OCI-LY7 (cell line): ENCODE data around the gene TMEM150C. TPM values are rescaled to one million over a fixed set of nuclear protein-coding genes. Genes with fewer than 3 reads are reported as not detected.

ENCODE experiments used
- BruUV-seq: library from RNA; stranded (reverse); fragments of 400-500 nt; replicated peaks from 2 replicates; lab custom pipeline; 2021; lab: Mats Ljungman, UMichigan
- CTCF ChIA-PET: fragments of 300-600 bp; sonication (Branson Sonifier 250); formaldehyde crosslinking; loops from one replicate; lab custom pipeline; 2022; ENCODE audit warnings: antibody characterized with exemption; ENCODE audit not compliant: unreplicated experiment; lab: Charles Lee
- POLR2A ChIA-PET: fragments of 300-600 bp; sonication (Branson Sonifier 250); formaldehyde crosslinking; loops from one replicate; lab custom pipeline; 2022; ENCODE audit warnings: antibody characterized with exemption; lab: Charles Lee
- DNase-seq: peaks from one replicate; pipeline ENCODE4 v3.0.0-alpha.2; 2015; ENCODE audit warnings: low spot score
- H2AFZ ChIP-seq: fragments of 200-600 bp; sonication (generic), shearing (Covaris generic); 2 replicates; pipeline ENCODE4 v1.6.1; 2014; ENCODE audit warnings: mild to moderate bottlenecking, antibody characterized with exemption, low read length, moderate library complexity
- H3K27ac ChIP-seq: fragments of 200-600 bp; sonication (generic); 2 replicates; pipeline ENCODE4 v1.5.1; 2014; ENCODE audit warnings: mixed run types, low read depth, mild to moderate bottlenecking, moderate library complexity, low read length, inconsistent platforms; ENCODE audit not compliant: poor library complexity, severe bottlenecking
- H3K36me3 ChIP-seq: fragments of 200-600 bp; sonication (generic); 2 replicates; pipeline ENCODE4 v1.6.1; 2014; ENCODE audit warnings: mild to moderate bottlenecking, antibody characterized with exemption, low read length, moderate library complexity, mixed read lengths; ENCODE audit not compliant: insufficient read depth
- H3K4me1 ChIP-seq: fragments of 200-600 bp; sonication (generic); 2 replicates; pipeline ENCODE4 v1.5.1; 2014; ENCODE audit warnings: mild to moderate bottlenecking, low read length; ENCODE audit not compliant: insufficient read depth, poor library complexity, severe bottlenecking
- H3K4me2 ChIP-seq: fragments of 200-600 bp; sonication (generic); 2 replicates; pipeline ENCODE4 v1.6.1; 2014; ENCODE audit warnings: mild to moderate bottlenecking, low read length
- H3K4me3 ChIP-seq: fragments of 200-600 bp; sonication (generic); 2 replicates; pipeline ENCODE4 v1.5.1; 2014; ENCODE audit warnings: mild to moderate bottlenecking, low read depth, low read length; ENCODE audit not compliant: poor library complexity, severe bottlenecking
- H3K79me2 ChIP-seq: fragments of 200-600 bp; sonication (generic); 2 replicates; pipeline ENCODE4 v1.6.1; 2016; ENCODE audit warnings: low read depth, mild to moderate bottlenecking, low read length, moderate library complexity, mixed read lengths; ENCODE audit not compliant: insufficient read depth
- H3K9me2 ChIP-seq: fragments of 200-600 bp; sonication (generic); 2 replicates; pipeline ENCODE4 v1.6.1; 2016; ENCODE audit warnings: mild to moderate bottlenecking, low read length, mixed read lengths; ENCODE audit not compliant: insufficient read depth
- H3K9me3 ChIP-seq: fragments of 200-600 bp; sonication (generic); 2 replicates; pipeline ENCODE4 v1.6.1; 2014; ENCODE audit warnings: mild to moderate bottlenecking, mixed run types, low read length, mixed read lengths
- H4K20me1 ChIP-seq: fragments of 200-600 bp; sonication (generic); 2 replicates; pipeline ENCODE4 v1.6.1; 2014; ENCODE audit warnings: mild to moderate bottlenecking, antibody characterized with exemption, low read length, moderate library complexity, mixed read lengths; ENCODE audit not compliant: insufficient read depth
- EZH2phosphoT487 ChIP-seq: fragments of 200-600 bp; sonication (generic); IDR thresholded peaks from 2 replicates; pipeline ENCODE4 v1.6.1; 2018; ENCODE audit warnings: low read depth, borderline replicate concordance, mild to moderate bottlenecking, mixed run types, antibody characterized with exemption, low read length, moderate library complexity, mixed read lengths
- intact Hi-C: fragments of 100-400 bp; cut with micrococcal nuclease; formaldehyde crosslinking; loops from one replicate; pipeline ENCODE4 v1.10.0; 2022; ENCODE audit not compliant: unreplicated experiment
- total RNA-seq, 2 experiments: library from RNA; depleted of rRNA in 1 of 2; stranded (reverse); fragments of >200 nt in 1 of 2; shearing (Covaris generic) in 1 of 2; gene quantifications; 2 replicates each; pipeline ENCODE4 v1.2.3, GENCODE V29; 2014 to 2022
- TF ChIP-seq, protein P1 (sequence below): fragments of 200-600 bp; sonication (generic); conservative IDR thresholded peaks from 2 replicates; pipeline ENCODE4 v1.5.1; 2014; ENCODE audit warnings: mild to moderate bottlenecking, antibody characterized with exemption, low read length, moderate library complexity, mixed read lengths

Gene TMEM150C
- total RNA-seq, 2 experiments from 2014 or later: not detected

DNA sequence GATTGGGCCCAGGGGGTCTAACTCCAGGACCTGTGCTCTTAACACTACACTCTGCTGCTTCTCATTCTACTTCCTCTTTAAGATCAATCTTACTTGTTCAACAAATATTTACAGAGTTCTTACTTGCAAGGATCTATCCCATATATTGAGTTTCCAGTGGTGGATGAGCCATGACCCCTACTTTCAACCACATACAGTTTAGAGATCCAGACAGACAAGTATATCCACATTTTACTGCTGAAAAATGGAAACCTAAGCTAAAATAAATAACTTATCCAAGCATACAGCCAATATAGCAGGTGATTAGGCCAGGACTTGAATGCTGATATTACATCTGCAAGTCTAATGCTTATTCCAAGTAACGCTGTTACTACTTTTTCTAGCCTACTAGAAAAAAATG is 18.7 kb downstream of the TMEM150C start:
- H3K79me2 ChIP-seq: no peaks in the 10 kb centered on the region
- no peak for DNase-seq
- no peaks in the 10 kb centered on the region for H3K9me2 ChIP-seq
- H3K4me3 ChIP-seq: no peak overlapping the region
- no peak overlapping the region for H2AFZ ChIP-seq
- H3K36me3 ChIP-seq: no peaks in the 10 kb centered on the region
- intact Hi-C loops: no loop called here
- no peaks in the 10 kb centered on the region for H4K20me1 ChIP-seq
- no peak overlapping the region for H3K27ac ChIP-seq
- POLR2A ChIA-PET: interaction anchor here (0.5 kb wide), 1 partner anchor 257 kb away, joined by 4 read pairs; no protein-coding TSS in a partner anchor
- H3K9me3 ChIP-seq: no peaks in the 10 kb centered on the region
- TF ChIP-seq EZH2phosphoT487: no peak
- TF ChIP-seq, protein P1, sequence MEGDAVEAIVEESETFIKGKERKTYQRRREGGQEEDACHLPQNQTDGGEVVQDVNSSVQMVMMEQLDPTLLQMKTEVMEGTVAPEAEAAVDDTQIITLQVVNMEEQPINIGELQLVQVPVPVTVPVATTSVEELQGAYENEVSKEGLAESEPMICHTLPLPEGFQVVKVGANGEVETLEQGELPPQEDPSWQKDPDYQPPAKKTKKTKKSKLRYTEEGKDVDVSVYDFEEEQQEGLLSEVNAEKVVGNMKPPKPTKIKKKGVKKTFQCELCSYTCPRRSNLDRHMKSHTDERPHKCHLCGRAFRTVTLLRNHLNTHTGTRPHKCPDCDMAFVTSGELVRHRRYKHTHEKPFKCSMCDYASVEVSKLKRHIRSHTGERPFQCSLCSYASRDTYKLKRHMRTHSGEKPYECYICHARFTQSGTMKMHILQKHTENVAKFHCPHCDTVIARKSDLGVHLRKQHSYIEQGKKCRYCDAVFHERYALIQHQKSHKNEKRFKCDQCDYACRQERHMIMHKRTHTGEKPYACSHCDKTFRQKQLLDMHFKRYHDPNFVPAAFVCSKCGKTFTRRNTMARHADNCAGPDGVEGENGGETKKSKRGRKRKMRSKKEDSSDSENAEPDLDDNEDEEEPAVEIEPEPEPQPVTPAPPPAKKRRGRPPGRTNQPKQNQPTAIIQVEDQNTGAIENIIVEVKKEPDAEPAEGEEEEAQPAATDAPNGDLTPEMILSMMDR: no peak
- no peaks in the 10 kb centered on the region for H3K4me1 ChIP-seq
- H3K4me2 ChIP-seq: no peak overlapping the region
- BruUV-seq: no TSS peak
- CTCF ChIA-PET: no interaction called here

DNA sequence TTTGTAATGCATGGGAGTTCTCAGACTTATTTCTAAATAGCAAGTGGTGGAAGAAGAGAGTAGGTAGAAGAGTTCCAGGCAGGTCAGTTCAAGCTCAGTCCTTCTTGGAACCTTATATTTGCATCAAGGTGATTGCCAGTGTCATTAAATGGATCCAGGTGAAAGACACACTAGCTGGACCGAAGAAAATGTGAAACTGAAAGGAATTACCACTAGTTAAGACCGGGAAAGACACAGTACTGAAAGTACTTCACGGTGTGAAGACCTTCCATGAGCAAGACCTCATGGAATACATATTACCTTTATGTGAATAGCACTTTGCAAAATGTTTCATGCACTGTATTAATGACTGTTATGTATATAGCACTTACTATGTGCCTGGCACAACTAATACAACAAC is 19.1 kb downstream of the TMEM150C start:
- Histone ChIP-seq H3K4me3 (no peak overlapping the region), H3K36me3 (no peaks in the 10 kb centered on the region), H3K79me2 (no peaks in the 10 kb centered on the region), H3K4me1 (no peaks in the 10 kb centered on the region), H4K20me1 (no peaks in the 10 kb centered on the region), H2AFZ (no peak overlapping the region), H3K9me3 (no peaks in the 10 kb centered on the region), H3K27ac (no peak overlapping the region), H3K9me2 (no peaks in the 10 kb centered on the region), H3K4me2 (no peak overlapping the region)
- BruUV-seq: no TSS peak
- DNase-seq: no peak
- intact Hi-C loops: no loop called here
- ChIA-PET CTCF (no interaction called here), POLR2A (no interaction called here)
- TF ChIP-seq EZH2phosphoT487: no peak
- TF ChIP-seq, protein P1: no peak

DNA sequence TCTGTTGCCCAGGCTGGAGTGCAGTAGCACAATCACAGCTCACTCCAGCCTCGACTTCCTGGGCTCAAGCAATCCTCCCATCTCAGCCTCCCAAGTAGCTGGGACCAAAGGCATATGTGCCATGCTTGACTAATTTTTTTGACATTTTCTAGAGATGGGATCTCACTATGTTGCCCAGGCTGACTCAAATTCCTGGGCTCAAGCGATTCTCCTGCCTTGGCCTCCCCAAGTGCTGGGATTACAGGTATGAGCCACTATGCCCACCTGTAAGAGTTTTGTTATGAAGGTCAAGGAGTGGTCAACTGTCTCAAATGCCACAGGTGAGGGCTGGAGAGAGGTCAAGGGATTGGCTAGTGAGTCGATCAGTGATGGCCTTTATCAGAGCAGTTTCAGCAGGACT is 32.5 kb downstream of the TMEM150C start:
- Histone ChIP-seq H3K4me2 (no peak overlapping the region), H3K4me3 (no peak overlapping the region), H3K9me2 (no peaks in the 10 kb centered on the region), H3K36me3 (no peaks in the 10 kb centered on the region), H2AFZ (no peak overlapping the region), H4K20me1 (no peaks in the 10 kb centered on the region), H3K79me2 (no peaks in the 10 kb centered on the region), H3K4me1 (no peaks in the 10 kb centered on the region), H3K27ac (no peak overlapping the region), H3K9me3 (no peaks in the 10 kb centered on the region)
- no TSS peak for BruUV-seq
- no peak for TF ChIP-seq EZH2phosphoT487
- TF ChIP-seq, protein P1: no peak
- no peak for DNase-seq
- intact Hi-C loops: no loop called here
- CTCF ChIA-PET: no interaction called here
- POLR2A ChIA-PET: no interaction called here
